ENCODE measurements around the gene CD163L1. TPM values are rescaled to one million over a fixed set of nuclear protein-coding genes. Genes with fewer than 3 reads are reported as not detected.

Gene CD163L1
- total RNA-seq, 1 experiment from 2014 or later: 27.0 TPM

DNA sequence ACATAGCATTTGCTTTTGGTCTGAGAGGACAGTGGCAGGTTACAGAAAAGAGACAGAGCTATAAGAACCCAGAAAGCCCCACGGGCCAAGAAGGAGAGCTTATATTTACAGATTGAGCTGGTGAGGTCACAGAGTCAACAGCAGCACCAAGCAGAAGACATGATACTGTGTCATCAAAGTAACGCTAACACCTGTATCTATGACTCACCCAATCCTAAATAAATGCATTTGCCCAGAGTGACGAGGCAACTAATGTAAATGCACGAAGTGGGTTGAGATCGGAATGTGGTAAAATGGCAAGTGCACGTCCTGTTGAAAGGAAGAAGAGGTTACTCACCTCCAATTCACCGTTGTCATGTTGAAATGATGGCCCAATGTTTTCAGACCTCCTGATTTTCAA, 6.7 kb upstream of the CD163L1 start:
- no peaks in the 10 kb centered on the region for H3K4me1 ChIP-seq (ENCODE audit: control insufficient read depth in 1 of 2, insufficient read depth in 2 of 2, low read length in 2 of 2)
- H3K9me2 ChIP-seq (ENCODE audit: insufficient read depth): no peaks in the 10 kb centered on the region
- intact Hi-C loops (cut with micrococcal nuclease): no loop called here
- H3K9me3 ChIP-seq (ENCODE audit: control insufficient read depth in 1 of 2, insufficient read depth in 1 of 2, low read depth in 1 of 2, low read length in 2 of 2): no peaks in the 10 kb centered on the region
- TF ChIP-seq POLR2A (IDR thresholded peaks at IDR 0.05; ENCODE audit: borderline replicate concordance, extremely low read depth, insufficient read depth, insufficient read length) (no peak), EZH2phosphoT487 (IDR thresholded peaks at IDR 0.05; ENCODE audit: borderline replicate concordance) (no peak), CEBPB (IDR thresholded peaks at IDR 0.05; ENCODE audit: low read depth) (no peak), EZH2 (IDR thresholded peaks at IDR 0.05) (no peak), FOSL1 (IDR thresholded peaks at IDR 0.05; ENCODE audit: low read depth) (no peak), SIN3A (IDR thresholded peaks at IDR 0.05; ENCODE audit: low read depth) (no peak), JUND (IDR thresholded peaks at IDR 0.05) (no peak), ZNF274 (IDR thresholded peaks at IDR 0.05; ENCODE audit: low read depth, low read length) (no peak), CTCF (IDR thresholded peaks at IDR 0.05 in 2 of 3, conservative IDR thresholded peaks at IDR 0.05 in 1 of 3; ENCODE audit: borderline replicate concordance in 1 of 3, insufficient read depth in 1 of 3, low read depth in 2 of 3, low read length in 2 of 3) (no peak), EGR1 (IDR thresholded peaks at IDR 0.05; ENCODE audit: low read depth) (no peak), ZFX (IDR thresholded peaks at IDR 0.05) (no peak), ELF1 (IDR thresholded peaks at IDR 0.05; ENCODE audit: borderline replicate concordance, low read depth) (no peak), MAX (IDR thresholded peaks at IDR 0.05) (no peak), CBX3 (IDR thresholded peaks at IDR 0.05; ENCODE audit: low read depth) (no peak), POLR2AphosphoS5 (IDR thresholded peaks at IDR 0.05; ENCODE audit: low read depth, low read length) (no peak), YY1 (IDR thresholded peaks at IDR 0.05; ENCODE audit: extremely low read depth, insufficient replicate concordance, low read depth, low read length) (no peak), SP1 (IDR thresholded peaks at IDR 0.05; ENCODE audit: low read depth) (no peak)
- TF ChIP-seq, protein P1, sequence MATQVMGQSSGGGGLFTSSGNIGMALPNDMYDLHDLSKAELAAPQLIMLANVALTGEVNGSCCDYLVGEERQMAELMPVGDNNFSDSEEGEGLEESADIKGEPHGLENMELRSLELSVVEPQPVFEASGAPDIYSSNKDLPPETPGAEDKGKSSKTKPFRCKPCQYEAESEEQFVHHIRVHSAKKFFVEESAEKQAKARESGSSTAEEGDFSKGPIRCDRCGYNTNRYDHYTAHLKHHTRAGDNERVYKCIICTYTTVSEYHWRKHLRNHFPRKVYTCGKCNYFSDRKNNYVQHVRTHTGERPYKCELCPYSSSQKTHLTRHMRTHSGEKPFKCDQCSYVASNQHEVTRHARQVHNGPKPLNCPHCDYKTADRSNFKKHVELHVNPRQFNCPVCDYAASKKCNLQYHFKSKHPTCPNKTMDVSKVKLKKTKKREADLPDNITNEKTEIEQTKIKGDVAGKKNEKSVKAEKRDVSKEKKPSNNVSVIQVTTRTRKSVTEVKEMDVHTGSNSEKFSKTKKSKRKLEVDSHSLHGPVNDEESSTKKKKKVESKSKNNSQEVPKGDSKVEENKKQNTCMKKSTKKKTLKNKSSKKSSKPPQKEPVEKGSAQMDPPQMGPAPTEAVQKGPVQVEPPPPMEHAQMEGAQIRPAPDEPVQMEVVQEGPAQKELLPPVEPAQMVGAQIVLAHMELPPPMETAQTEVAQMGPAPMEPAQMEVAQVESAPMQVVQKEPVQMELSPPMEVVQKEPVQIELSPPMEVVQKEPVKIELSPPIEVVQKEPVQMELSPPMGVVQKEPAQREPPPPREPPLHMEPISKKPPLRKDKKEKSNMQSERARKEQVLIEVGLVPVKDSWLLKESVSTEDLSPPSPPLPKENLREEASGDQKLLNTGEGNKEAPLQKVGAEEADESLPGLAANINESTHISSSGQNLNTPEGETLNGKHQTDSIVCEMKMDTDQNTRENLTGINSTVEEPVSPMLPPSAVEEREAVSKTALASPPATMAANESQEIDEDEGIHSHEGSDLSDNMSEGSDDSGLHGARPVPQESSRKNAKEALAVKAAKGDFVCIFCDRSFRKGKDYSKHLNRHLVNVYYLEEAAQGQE (IDR thresholded peaks at IDR 0.05; ENCODE audit: low read depth): no peak
- TF ChIP-seq, protein P2, sequence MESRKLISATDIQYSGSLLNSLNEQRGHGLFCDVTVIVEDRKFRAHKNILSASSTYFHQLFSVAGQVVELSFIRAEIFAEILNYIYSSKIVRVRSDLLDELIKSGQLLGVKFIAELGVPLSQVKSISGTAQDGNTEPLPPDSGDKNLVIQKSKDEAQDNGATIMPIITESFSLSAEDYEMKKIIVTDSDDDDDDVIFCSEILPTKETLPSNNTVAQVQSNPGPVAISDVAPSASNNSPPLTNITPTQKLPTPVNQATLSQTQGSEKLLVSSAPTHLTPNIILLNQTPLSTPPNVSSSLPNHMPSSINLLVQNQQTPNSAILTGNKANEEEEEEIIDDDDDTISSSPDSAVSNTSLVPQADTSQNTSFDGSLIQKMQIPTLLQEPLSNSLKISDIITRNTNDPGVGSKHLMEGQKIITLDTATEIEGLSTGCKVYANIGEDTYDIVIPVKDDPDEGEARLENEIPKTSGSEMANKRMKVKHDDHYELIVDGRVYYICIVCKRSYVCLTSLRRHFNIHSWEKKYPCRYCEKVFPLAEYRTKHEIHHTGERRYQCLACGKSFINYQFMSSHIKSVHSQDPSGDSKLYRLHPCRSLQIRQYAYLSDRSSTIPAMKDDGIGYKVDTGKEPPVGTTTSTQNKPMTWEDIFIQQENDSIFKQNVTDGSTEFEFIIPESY (IDR thresholded peaks at IDR 0.05; ENCODE audit: extremely low read depth, insufficient replicate concordance, low read length): no peak
- no peaks in the 10 kb centered on the region for H3K36me3 ChIP-seq (ENCODE audit: control insufficient read depth in 1 of 2, insufficient read depth in 2 of 2, low read length in 2 of 2)
- no peak overlapping the region for H3K4me2 ChIP-seq (ENCODE audit: low read length)
- H3K27me3 ChIP-seq (ENCODE audit: insufficient read depth, low read length): no peaks in the 10 kb centered on the region
- CTCF ChIA-PET: no interaction called here
- ATAC-seq (no peak), DNase-seq (ENCODE audit: low read depth, low spot score) (no peak)
- POLR2A ChIA-PET: no interaction called here
- H3K27ac ChIP-seq (ENCODE audit: low read depth, low read length): no peak overlapping the region
- H4K20me1 ChIP-seq (ENCODE audit: insufficient read depth): no peaks in the 10 kb centered on the region
- BruUV-seq (replicated peaks): no TSS peak
- no peak overlapping the region for H2AFZ ChIP-seq (ENCODE audit: low read depth, low read length, poor library complexity, severe bottlenecking)
- H3K9ac ChIP-seq (ENCODE audit: low read length): no peak overlapping the region
- no peak overlapping the region for H3K4me3 ChIP-seq (replicated peaks in 1 of 2; ENCODE audit: low read depth in 1 of 2, low read length in 2 of 2)
- RAD21 ChIA-PET (ENCODE audit: low non-redundant PET in 1 of 2, low total read pairs in 2 of 2, uncharacterized antibody in 2 of 2, unreplicated experiment in 2 of 2): no interaction called here
- no peaks in the 10 kb centered on the region for H3K79me2 ChIP-seq (ENCODE audit: insufficient read depth, low read length)

All from HCT116 (cell line).